CD4-positive, alpha-beta T cell treated with Interleukin-17A for 1 hour (primary cell): ENCODE measurements around the gene LIX1L.

Experiments used
- DNase-seq: peaks from one replicate; pipeline ENCODE4 v3.0.0-alpha.2; 2020

Gene LIX1L

GRCh38 chr1:145957443-145958319 is at the start of gene LIX1L:
Gene LIX1L (minus strand): TSS chr1:145958017. CDS start chr1:145957927, 90 bp downstream.
- peak; percentile 95 for DNase-seq

- DNase-seq = no peak
These were observed 43.9 kb upstream of the LIX1L start for GRCh38 chr1:146001709-146002108.

DNA sequence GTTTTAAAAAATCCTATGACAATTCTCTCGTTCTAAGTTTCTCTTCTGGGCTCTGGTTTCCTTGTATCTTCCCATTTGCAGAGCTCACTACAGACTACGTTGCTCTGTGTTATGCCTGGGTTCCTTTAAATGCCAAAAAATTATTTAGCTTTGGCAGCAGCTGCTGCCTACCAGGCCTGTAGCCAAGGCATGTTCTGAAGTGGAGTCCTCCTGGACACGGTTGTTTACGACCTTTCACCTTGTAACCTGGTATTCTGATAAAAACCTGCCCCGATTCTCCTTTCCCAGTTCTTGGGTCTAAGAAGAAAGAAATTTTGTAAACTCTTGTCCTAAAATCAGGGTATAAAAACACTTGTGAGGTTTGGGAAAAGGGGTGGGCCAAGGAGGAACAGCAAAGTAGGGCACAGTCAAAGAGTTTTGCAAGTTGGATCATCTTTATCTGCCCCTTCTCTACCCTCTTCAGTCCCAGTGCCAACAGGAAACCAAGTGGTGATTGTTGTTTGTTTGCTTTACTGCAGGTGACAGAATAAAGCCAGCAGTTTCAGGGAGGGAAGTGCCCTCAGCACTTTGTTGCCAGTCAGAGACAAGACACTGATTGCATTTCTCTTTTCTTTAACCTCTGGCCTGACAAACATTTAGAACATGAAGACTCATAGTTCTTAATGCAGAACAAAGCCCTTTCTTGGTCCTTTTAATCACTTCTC is 41.7 kb upstream of the LIX1L start:
- peak; percentile 78 for DNase-seq

- no peak for DNase-seq
These were observed 39.9 kb upstream of the LIX1L start for GRCh38 chr1:145997718-145998023.

DNA sequence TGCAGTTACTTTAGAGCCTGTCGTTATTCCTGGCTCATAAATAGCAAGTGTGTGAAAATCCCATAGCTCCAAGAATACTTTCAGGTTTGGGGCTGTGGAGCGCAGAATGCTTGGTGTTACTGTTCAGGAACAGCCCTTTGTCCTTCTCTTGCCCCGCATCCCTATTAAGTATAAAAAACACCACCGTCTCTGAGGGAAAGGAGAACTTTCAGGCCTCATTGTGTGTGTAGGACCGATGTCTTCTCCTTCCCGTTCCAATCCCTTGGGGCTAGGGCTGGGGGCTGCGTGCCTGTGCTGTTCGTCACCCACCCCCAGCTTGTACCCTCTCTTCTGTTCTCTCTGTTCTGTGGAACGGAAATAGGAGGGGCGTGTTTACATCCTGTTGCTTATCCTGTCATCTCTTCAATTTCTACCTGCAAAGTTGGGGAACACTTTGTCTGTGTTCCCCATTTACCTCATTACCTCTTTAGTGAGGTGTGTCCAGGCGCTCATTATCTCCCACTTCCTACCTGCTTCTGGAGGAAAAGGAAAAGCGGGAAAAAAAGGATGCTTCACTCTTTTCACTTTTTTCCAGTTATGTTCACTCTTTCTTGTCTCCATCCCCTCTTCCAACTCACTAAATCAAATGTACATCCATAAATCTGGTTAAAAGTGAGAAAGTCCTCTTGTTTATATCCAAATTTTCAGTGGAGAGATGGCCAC is 39.4 kb upstream of the LIX1L start:
- peak; percentile 82 for DNase-seq

- DNase-seq = peak; percentile 95
These were observed 38.7 kb upstream of the LIX1L start, which contains the start of gene TXNIP for GRCh38 chr1:145996433-145997015. Gene TXNIP (minus strand): TSS chr1:145996579. CDS start chr1:145996266, 313 bp downstream.

GRCh38 chr1:145995964-145996432 is 38.2 kb upstream of the LIX1L start:
- DNase-seq = peak; percentile 44

GRCh38 chr1:145995148-145995881 is 37.5 kb upstream of the LIX1L start:
- DNase-seq = no peak

- peak; percentile 46 for DNase-seq
These were observed 36.7 kb upstream of the LIX1L start for GRCh38 chr1:145994391-145995120.

DNA sequence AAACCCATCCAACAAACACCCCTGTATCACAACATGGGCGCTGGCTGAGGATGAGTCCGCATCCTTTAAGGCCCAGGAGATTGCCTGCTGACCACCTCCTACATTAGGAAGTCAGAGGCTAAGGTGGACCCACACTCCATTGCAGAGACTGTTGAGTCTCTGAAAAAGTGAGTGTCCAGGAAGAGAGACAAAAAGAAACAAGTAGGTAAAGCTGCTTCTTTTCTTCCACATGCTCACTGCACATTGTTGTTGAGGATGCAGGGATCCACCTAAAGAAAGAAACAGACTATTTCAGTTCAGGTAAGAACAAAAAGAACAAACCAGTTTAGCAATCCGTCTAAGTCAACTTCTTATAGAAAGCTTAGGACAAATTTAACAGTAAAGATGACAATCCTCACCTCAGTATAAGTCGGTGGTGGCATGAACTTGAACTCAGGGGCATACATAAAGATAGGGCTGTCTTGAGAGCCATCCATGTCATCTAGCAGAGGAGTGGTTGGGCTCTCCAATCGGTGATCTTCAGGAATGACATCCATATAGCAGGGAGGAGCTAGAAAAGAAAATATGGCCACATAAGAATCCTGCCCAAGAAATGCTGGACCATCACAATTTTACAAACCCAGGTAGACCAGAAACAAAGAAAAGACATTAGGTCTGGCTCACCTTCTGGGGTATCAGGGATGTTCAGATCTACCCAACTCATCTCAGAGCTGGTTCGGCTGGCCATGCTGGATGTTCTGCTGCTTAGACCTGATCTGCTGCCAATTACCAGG is 36.0 kb upstream of the LIX1L start:
- DNase-seq = no peak

- no peak for DNase-seq
These were observed 35.3 kb upstream of the LIX1L start for GRCh38 chr1:145992958-145993617.

- no peak for DNase-seq
These were observed 34.7 kb upstream of the LIX1L start for GRCh38 chr1:145992502-145992936.

GRCh38 chr1:145991735-145992412 is 34.1 kb upstream of the LIX1L start:
- DNase-seq = peak; percentile 48

DNA sequence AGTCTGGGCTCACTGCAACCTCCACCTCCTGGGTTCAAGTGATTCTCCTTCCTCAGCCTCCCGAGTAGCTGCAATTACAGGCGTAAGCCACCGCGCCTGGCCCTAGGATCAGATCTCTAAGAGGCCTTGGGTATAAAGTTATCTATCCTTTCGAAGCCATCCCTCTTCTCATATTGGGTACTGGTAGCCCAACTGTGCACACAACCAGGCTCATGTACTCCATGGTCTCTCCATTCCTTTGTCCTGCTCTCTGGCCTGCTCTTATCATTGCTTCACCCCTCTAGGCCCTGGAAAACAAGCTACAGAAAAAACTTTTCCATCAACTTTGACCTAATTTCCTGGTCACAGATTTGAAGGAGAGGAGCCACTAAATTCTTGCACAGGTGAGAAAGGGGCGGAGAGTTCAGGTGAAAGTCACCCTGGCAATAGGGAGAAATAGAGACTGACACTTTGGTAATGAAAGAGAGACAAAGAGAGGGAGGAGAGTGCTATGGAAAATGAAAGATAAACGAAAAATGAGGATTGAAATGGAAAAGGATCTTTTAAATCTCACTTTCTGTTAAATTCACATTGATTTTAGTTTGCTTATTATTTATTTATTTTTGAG is 32.5 kb upstream of the LIX1L start:
- DNase-seq = peak; percentile 44

DNA sequence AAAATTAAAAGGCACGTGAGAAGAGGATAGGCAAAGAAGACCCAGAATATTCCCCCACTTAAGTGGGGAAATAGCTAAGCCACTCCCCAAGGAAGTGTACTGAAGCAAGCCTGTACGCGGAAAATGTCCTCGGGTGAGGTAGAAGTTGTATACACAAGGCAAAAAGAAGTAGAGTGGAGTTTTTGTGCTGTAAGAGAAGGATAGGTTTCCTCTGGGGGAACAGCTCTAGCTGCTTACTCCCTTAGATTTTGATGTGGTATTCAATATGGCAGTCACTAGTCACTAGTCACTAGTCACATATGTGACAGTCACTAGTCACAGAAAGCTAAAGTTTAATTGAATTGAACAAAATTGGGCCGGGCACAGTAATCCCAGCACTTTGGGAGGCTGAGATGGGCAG is 31.0 kb upstream of the LIX1L start:
- DNase-seq = peak; percentile 47

GRCh38 chr1:145987926-145988325 is 30.1 kb upstream of the LIX1L start:
- no peak for DNase-seq

DNA sequence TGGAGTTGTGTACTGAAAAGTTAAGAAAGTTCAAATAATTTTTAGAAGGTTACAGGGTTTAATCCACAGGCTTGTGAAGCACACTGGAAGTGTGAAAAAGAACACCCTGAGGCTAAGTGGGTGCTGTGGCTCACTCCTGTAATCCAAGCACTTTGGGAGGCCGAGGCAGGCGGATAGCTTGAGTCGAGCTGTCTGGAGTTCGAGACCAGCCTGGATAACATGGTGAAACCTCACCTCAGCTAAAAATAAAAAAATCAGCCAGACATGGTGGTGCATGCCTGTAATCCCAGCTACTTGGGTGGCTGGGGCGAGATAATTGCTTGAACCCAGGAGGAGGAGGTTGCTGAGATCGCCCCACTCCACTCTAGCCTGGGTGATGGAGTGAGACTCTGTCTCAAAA is 28.7 kb upstream of the LIX1L start:
- DNase-seq = no peak

DNA sequence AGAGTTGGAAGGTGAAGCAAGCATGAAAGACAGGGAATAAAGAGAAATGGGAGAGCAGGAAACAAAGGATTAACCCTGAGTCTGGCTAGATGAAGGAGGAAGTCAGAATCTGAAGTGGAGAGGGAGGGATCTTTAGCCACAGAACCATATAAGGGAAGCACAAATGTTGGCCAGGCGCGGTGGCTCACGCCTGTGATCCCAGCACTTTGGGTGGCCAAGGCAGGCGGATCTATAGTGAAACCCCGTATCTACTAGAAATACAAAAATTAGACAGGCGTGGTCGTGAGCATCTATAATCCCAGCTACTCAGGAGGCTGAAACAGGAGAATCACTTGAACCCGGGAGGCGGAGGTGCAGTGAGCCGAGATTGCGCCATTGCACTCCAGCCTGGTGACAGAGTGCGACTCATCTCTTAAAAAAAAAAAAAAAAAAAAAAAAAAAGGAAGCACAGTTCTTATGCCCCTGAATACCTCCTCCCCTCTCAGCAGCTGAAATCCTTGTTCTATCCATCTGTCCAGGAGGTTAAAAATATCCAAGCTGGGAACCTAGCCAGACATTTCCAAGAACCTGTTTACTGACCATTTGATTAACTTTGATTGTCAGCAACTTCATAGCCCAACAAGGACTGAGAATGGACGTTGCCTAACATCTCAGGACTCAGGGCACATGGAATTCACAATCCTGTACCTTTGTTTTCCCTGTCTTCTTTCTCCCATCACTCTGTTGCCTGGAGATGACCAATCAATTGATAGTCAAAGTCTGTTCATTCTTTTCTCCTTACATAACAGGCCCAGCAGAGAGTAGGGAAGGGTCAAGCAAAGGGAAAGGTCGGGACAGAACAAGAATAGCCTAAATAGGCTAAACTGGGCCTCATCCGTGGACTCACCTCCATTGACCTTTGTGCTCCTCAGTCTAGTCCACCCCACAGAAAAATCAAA is 28.0 kb upstream of the LIX1L start:
- no peak for DNase-seq
